Neural cell (in vitro differentiated cells): ENCODE results near the gene PTEN.

Experiments
- CTCF ChIP-seq: fragments of 450-650 bp; IDR thresholded peaks from 2 replicates; pipeline ENCODE4 v1.5.1; 2014; ENCODE audit warnings: antibody characterized with exemption, mild to moderate bottlenecking, moderate library complexity; ENCODE audit not compliant: poor library complexity, severe bottlenecking
- EP300 ChIP-seq: fragments of 450-650 bp; conservative IDR thresholded peaks from 2 replicates; pipeline ENCODE4 v1.6.1; 2014; ENCODE audit warnings: antibody characterized with exemption, mild to moderate bottlenecking, moderate library complexity; ENCODE audit not compliant: poor library complexity, severe bottlenecking
- EZH2 ChIP-seq: fragments of 200-600, 300-800 bp; shearing (Covaris generic), sonication (generic); IDR thresholded peaks from 2 replicates; pipeline ENCODE4 v1.6.1; 2014; ENCODE audit warnings: antibody characterized with exemption, low read length, borderline replicate concordance, mild to moderate bottlenecking; ENCODE audit not compliant: insufficient read depth, poor library complexity, severe bottlenecking
- MXI1 ChIP-seq: fragments of 450-650 bp; conservative IDR thresholded peaks from 2 replicates; pipeline ENCODE4 v1.6.1; 2014; ENCODE audit warnings: antibody characterized with exemption, mild to moderate bottlenecking; ENCODE audit not compliant: poor library complexity, severe bottlenecking
- POLR2AphosphoS5 ChIP-seq: IDR thresholded peaks from 2 replicates; pipeline ENCODE4 v1.6.1; 2012
- RAD21 ChIP-seq: fragments of 450-650 bp; conservative IDR thresholded peaks from 2 replicates; pipeline ENCODE4 v1.6.1; 2014; ENCODE audit warnings: antibody characterized with exemption, mild to moderate bottlenecking, moderate library complexity
- SMC3 ChIP-seq: fragments of 450-650 bp; conservative IDR thresholded peaks from 2 replicates; pipeline ENCODE4 v1.6.1; 2014; ENCODE audit warnings: antibody characterized with exemption, mild to moderate bottlenecking, moderate library complexity; ENCODE audit not compliant: poor library complexity
- TAF1 ChIP-seq: IDR thresholded peaks from 2 replicates; pipeline ENCODE4 v1.6.1; 2012; ENCODE audit warnings: low read depth
- TF ChIP-seq, protein P1 (sequence below): IDR thresholded peaks from 2 replicates; pipeline ENCODE4 v1.6.1; 2012; ENCODE audit warnings: borderline replicate concordance

- TF ChIP-seq CTCF, result no peak
- TF ChIP-seq POLR2AphosphoS5, result no peak
- no peak for TF ChIP-seq RAD21
- TF ChIP-seq SMC3, result no peak
- TF ChIP-seq TAF1, result no peak
- TF ChIP-seq, protein P1, sequence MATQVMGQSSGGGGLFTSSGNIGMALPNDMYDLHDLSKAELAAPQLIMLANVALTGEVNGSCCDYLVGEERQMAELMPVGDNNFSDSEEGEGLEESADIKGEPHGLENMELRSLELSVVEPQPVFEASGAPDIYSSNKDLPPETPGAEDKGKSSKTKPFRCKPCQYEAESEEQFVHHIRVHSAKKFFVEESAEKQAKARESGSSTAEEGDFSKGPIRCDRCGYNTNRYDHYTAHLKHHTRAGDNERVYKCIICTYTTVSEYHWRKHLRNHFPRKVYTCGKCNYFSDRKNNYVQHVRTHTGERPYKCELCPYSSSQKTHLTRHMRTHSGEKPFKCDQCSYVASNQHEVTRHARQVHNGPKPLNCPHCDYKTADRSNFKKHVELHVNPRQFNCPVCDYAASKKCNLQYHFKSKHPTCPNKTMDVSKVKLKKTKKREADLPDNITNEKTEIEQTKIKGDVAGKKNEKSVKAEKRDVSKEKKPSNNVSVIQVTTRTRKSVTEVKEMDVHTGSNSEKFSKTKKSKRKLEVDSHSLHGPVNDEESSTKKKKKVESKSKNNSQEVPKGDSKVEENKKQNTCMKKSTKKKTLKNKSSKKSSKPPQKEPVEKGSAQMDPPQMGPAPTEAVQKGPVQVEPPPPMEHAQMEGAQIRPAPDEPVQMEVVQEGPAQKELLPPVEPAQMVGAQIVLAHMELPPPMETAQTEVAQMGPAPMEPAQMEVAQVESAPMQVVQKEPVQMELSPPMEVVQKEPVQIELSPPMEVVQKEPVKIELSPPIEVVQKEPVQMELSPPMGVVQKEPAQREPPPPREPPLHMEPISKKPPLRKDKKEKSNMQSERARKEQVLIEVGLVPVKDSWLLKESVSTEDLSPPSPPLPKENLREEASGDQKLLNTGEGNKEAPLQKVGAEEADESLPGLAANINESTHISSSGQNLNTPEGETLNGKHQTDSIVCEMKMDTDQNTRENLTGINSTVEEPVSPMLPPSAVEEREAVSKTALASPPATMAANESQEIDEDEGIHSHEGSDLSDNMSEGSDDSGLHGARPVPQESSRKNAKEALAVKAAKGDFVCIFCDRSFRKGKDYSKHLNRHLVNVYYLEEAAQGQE, result no peak
- TF ChIP-seq EZH2, result no peak
- TF ChIP-seq EP300, result no peak
- TF ChIP-seq MXI1, result no peak
Observed at GRCh38 chr10:87920538-87920937, 57.1 kb downstream of the PTEN start.
